Suppressor macrophage treated with lipopolysaccharide for 4 hours (primary cell): Measurements from ENCODE around the gene FKBP5.
A peak's percentile ranks its signal among the peaks of the same experiment; 100 is the strongest.
"Not testable (repeated sequence)": the region's sequence is repeated elsewhere in the genome, so short reads cannot be mapped to it uniquely, and the experiment has no call there.

Experiments
- DNase-seq: peaks from one replicate; pipeline ENCODE4 v3.0.0-alpha.2; 2020

The FKBP5 gene

GRCh38 chr6:35605600-35605999 lies 83.1 kb downstream of the FKBP5 start:
- DNase-seq = no peak

GRCh38 chr6:35603326-35604202 lies 85.2 kb downstream of the FKBP5 start:
- DNase-seq = no peak

- DNase-seq = peak; percentile 35
Measured at GRCh38 chr6:35602133-35602946, 86.4 kb downstream of the FKBP5 start.

GRCh38 chr6:35601331-35602132 lies 87.2 kb downstream of the FKBP5 start:
- DNase-seq = peak; percentile 76

- DNase-seq = no peak
Measured at GRCh38 chr6:35600659-35601125, 88.0 kb downstream of the FKBP5 start.

- no peak for DNase-seq
Measured at GRCh38 chr6:35599761-35600658, 88.7 kb downstream of the FKBP5 start.

GRCh38 chr6:35598621-35599020 lies 90.1 kb downstream of the FKBP5 start:
- DNase-seq = not testable (repeated sequence)

GRCh38 chr6:35596448-35597442 lies 92.0 kb downstream of the FKBP5 start:
- no peak for DNase-seq

- DNase-seq = no peak
Measured at GRCh38 chr6:35594503-35595186, 94.1 kb downstream of the FKBP5 start.

- no peak for DNase-seq
Measured at GRCh38 chr6:35592178-35592577, 96.5 kb downstream of the FKBP5 start.

GRCh38 chr6:35590622-35591066 lies 98.1 kb downstream of the FKBP5 start:
- no peak for DNase-seq

- DNase-seq = no peak
Measured at GRCh38 chr6:35589904-35590303, 98.8 kb downstream of the FKBP5 start.

GRCh38 chr6:35589201-35589739 lies 99.4 kb downstream of the FKBP5 start:
- no peak for DNase-seq

GRCh38 chr6:35587167-35587566 lies 101.5 kb downstream of the FKBP5 start:
- DNase-seq = no peak

- no peak for DNase-seq
Measured at GRCh38 chr6:35586542-35586941, 102.2 kb downstream of the FKBP5 start.

- peak; percentile 53 for DNase-seq
Measured at GRCh38 chr6:35585658-35586057, 103.1 kb downstream of the FKBP5 start.

GRCh38 chr6:35583893-35584688 lies 104.6 kb downstream of the FKBP5 start:
- DNase-seq = peak; percentile 71

- no peak for DNase-seq
Measured at GRCh38 chr6:35582315-35582714, 106.4 kb downstream of the FKBP5 start.

- DNase-seq = no peak
Measured at GRCh38 chr6:35581633-35582032, 107.1 kb downstream of the FKBP5 start.
